SK-N-SH (cell line): ENCODE results near the gene SMIM14. TPM values are rescaled to one million over a fixed set of nuclear protein-coding genes. Genes with fewer than 3 reads are reported as not detected.

ENCODE experiments used
- CTCF ChIA-PET: fragments of 300-600, 350-600 bp; formaldehyde crosslinking; extraction: SDS; loops from one replicate; lab custom pipeline; 2021; lab: Yijun Ruan, JAX
- POLR2A ChIA-PET: fragments of 350-600 bp; sonication (Branson Sonifier 250); formaldehyde crosslinking; extraction: SDS; loops from one replicate; lab custom pipeline; 2020; ENCODE audit warnings: antibody characterized with exemption, inconsistent platforms; lab: Yijun Ruan, JAX
- DNase-seq: peaks from one replicate; pipeline ENCODE4 v3.0.0; 2012
- H2AFZ ChIP-seq: fragments of 200-600 bp; sonication (generic); 2 replicates; pipeline ENCODE4 v1.8.1; 2016; ENCODE audit warnings: antibody characterized with exemption, mild to moderate bottlenecking, low read depth
- H3F3A ChIP-seq: fragments of 200-600 bp; sonication (generic); replicated peaks from 2 replicates; pipeline ENCODE3; 2016; ENCODE audit warnings: antibody characterized with exemption, mild to moderate bottlenecking; ENCODE audit not compliant: insufficient read depth
- H3K27ac ChIP-seq, 2 experiments: fragments of 200-500 bp in 1 of 2; fragments of 200-600 bp in 1 of 2; sonication (Bioruptor generic) in 1 of 2; sonication (generic), shearing (Covaris generic) in 1 of 2; 2 replicates each; pipeline versions ENCODE4 v1.5.1 to v1.6.1; 2014 to 2016; ENCODE audit warnings: low read depth in 2 of 2, inconsistent platforms in 1 of 2, low read length in 1 of 2, mild to moderate bottlenecking in 1 of 2, mixed read lengths in 1 of 2
- H3K27me3 ChIP-seq: fragments of 200-600 bp; sonication (generic), shearing (Covaris generic); 2 replicates; pipeline ENCODE4 v1.6.1; 2016; ENCODE audit warnings: mixed run types; ENCODE audit not compliant: insufficient read depth
- H3K36me3 ChIP-seq, 2 experiments: fragments of 200-500 bp in 1 of 2; fragments of 200-600 bp in 1 of 2; sonication (Bioruptor generic) in 1 of 2; sonication (generic) in 1 of 2; replicated peaks in 1 of 2; 2 replicates each; pipeline versions ENCODE3 to v1.5.1; 2014 to 2016; ENCODE audit warnings: low read length in 1 of 2, mild to moderate bottlenecking in 1 of 2; ENCODE audit not compliant: insufficient read depth in 2 of 2, control insufficient read depth in 1 of 2
- H3K4me1 ChIP-seq, 2 experiments: fragments of 200-500 bp in 1 of 2; fragments of 200-600 bp in 1 of 2; sonication (Bioruptor generic) in 1 of 2; sonication (generic), shearing (Covaris generic) in 1 of 2; 2 replicates each; pipeline versions ENCODE4 v1.5.1 to v1.6.1; 2014 to 2016; ENCODE audit warnings: low read depth in 1 of 2, low read length in 1 of 2, mixed run types in 1 of 2; ENCODE audit not compliant: insufficient read depth in 2 of 2, control insufficient read depth in 1 of 2
- H3K4me2 ChIP-seq: fragments of 200-600 bp; sonication (generic), shearing (Covaris generic); 2 replicates; pipeline ENCODE4 v1.6.1; 2017; ENCODE audit warnings: mixed run types
- H3K4me3 ChIP-seq, 2 experiments: fragments of 200-500 bp in 1 of 2; fragments of 200-600 bp in 1 of 2; sonication (Bioruptor generic) in 1 of 2; sonication (generic), shearing (Covaris generic) in 1 of 2; 2 replicates each; pipeline versions ENCODE4 v1.5.1 to v1.8.1; 2014 to 2016; ENCODE audit warnings: low read depth in 2 of 2, inconsistent platforms in 1 of 2, low read length in 1 of 2, mild to moderate bottlenecking in 1 of 2, mixed read lengths in 1 of 2, moderate library complexity in 1 of 2
- H3K79me2 ChIP-seq: fragments of 200-600 bp; sonication (generic); 2 replicates; pipeline ENCODE4 v1.8.1; 2017; ENCODE audit warnings: mild to moderate bottlenecking; ENCODE audit not compliant: insufficient read depth
- H3K9ac ChIP-seq: fragments of 200-600 bp; sonication (generic); 2 replicates; pipeline ENCODE4 v1.6.1; 2017; ENCODE audit warnings: mixed run types
- H3K9me2 ChIP-seq: fragments of 200-600 bp; sonication (generic); 2 replicates; pipeline ENCODE4 v1.6.1; 2017; ENCODE audit warnings: mixed run types
- H3K9me3 ChIP-seq: fragments of 200-600 bp; sonication (generic); 2 replicates; pipeline ENCODE4 v1.6.1; 2017; ENCODE audit warnings: mixed run types, mild to moderate bottlenecking, moderate library complexity
- H4K20me1 ChIP-seq: fragments of 200-600 bp; sonication (generic); 2 replicates; pipeline ENCODE4 v1.6.1; 2017; ENCODE audit warnings: mild to moderate bottlenecking, mixed run types; ENCODE audit not compliant: insufficient read depth
- CHD2 ChIP-seq: fragments of 150-350 bp; IDR thresholded peaks from 2 replicates; pipeline ENCODE4 v1.6.1; 2018; ENCODE audit warnings: low read length; ENCODE audit not compliant: partially characterized antibody
- CTCF ChIP-seq: fragments of 200-600 bp; sonication (generic); IDR thresholded peaks from 2 replicates; pipeline ENCODE4 v1.6.1; 2017; ENCODE audit warnings: antibody characterized with exemption, mild to moderate bottlenecking, moderate library complexity
- ELF1 ChIP-seq: IDR thresholded peaks from 2 replicates; pipeline ENCODE4 v1.4.0; 2012
- EP300 ChIP-seq, 2 experiments: IDR thresholded peaks; 2 replicates each; pipeline versions ENCODE4 v1.4.0 to v1.6.1; 2012; ENCODE audit warnings: borderline replicate concordance in 1 of 2, low read depth in 1 of 2, low read length in 1 of 2
- FOXM1 ChIP-seq: IDR thresholded peaks from 2 replicates; pipeline ENCODE4 v1.4.0; 2012; ENCODE audit warnings: low read depth, mild to moderate bottlenecking
- GABPA ChIP-seq: IDR thresholded peaks from 2 replicates; pipeline ENCODE4 v1.4.0; 2012; ENCODE audit warnings: low read depth, mild to moderate bottlenecking
- GATA2 ChIP-seq: sonication (generic); formaldehyde crosslinking; IDR thresholded peaks from 2 replicates; pipeline ENCODE4 v1.5.0; 2020; ENCODE audit warnings: mild to moderate bottlenecking, missing genetic modification reagents
- IRF3 ChIP-seq: fragments of 150-350 bp; IDR thresholded peaks from 2 replicates; pipeline ENCODE4 v1.6.1; 2016; ENCODE audit warnings: mild to moderate bottlenecking, low read depth, low read length
- MAX ChIP-seq: IDR thresholded peaks from 2 replicates; pipeline ENCODE4 v1.4.0; 2012; ENCODE audit warnings: low read depth
- MXI1 ChIP-seq: IDR thresholded peaks from 2 replicates; pipeline ENCODE4 v1.6.1; 2012; ENCODE audit warnings: mild to moderate bottlenecking, low read depth, low read length, improper control_type of control experiment
- NFIC ChIP-seq: IDR thresholded peaks from 2 replicates; pipeline ENCODE4 v1.4.0; 2012; ENCODE audit warnings: borderline replicate concordance
- NRF1 ChIP-seq: IDR thresholded peaks from 2 replicates; pipeline ENCODE4 v1.6.1; 2012; ENCODE audit warnings: low read depth, mild to moderate bottlenecking, low read length
- PBX3 ChIP-seq: IDR thresholded peaks from 2 replicates; pipeline ENCODE4; 2012
- RAD21 ChIP-seq: IDR thresholded peaks from 2 replicates; pipeline ENCODE4 v1.6.1; 2012; ENCODE audit warnings: mild to moderate bottlenecking, low read length
- RCOR1 ChIP-seq: fragments of 150-350 bp; IDR thresholded peaks from 2 replicates; pipeline ENCODE4 v1.6.1; 2017; ENCODE audit warnings: antibody characterized with exemption, low read length
- REST ChIP-seq: IDR thresholded peaks from 2 replicates; pipeline ENCODE4 v1.6.1; 2012; ENCODE audit warnings: mild to moderate bottlenecking, low read depth, low read length, moderate library complexity
- SIN3A ChIP-seq: IDR thresholded peaks from 2 replicates; pipeline ENCODE4 v1.6.1; 2012; ENCODE audit warnings: low read depth, mild to moderate bottlenecking, low read length, moderate library complexity, borderline replicate concordance
- SMC3 ChIP-seq: IDR thresholded peaks from 2 replicates; pipeline ENCODE4 v1.6.1; 2012; ENCODE audit warnings: low read depth, low read length, improper control_type of control experiment
- TCF12 ChIP-seq: IDR thresholded peaks from 2 replicates; pipeline ENCODE4 v1.4.0; 2012
- TEAD4 ChIP-seq: IDR thresholded peaks from 2 replicates; pipeline ENCODE4 v1.4.0; 2012; ENCODE audit warnings: mild to moderate bottlenecking, borderline replicate concordance; ENCODE audit not compliant: insufficient read depth
- USF1 ChIP-seq: IDR thresholded peaks from 2 replicates; pipeline ENCODE4 v1.4.0; 2012; ENCODE audit warnings: low read depth, borderline replicate concordance
- WGBS: methylation state at CpG from one replicate; pipeline ENCODE4 v1.1.6; 2017; ENCODE audit warnings: low lambda C conversion rate; 5-methylcytosine and 5-hydroxymethylcytosine counted together
- polyA plus RNA-seq, 3 experiments: library from polyadenylated mRNA; depleted of rRNA; stranded (reverse); fragments of >200 nt; gene quantifications; 2 replicates each; pipeline ENCODE4 v1.2.3, GENCODE V29; 2012

Gene SMIM14
- polyA plus RNA-seq, 1 of the 3 experiments (the other 2 are of a cell fraction) = 12.6 TPM

GRCh38 chr4:39530682-39531081 lies 108.0 kb downstream of the SMIM14 start (continued):
- TF ChIP-seq CTCF (no peak), MXI1 (no peak), RAD21 (no peak), MAX (no peak), GABPA (no peak), FOXM1 (no peak), SIN3A (no peak), REST (no peak), NFIC (no peak), TEAD4 (no peak), SMC3 (no peak)
- TF ChIP-seq, all 33 proteins: peak for 0

- H3K4me3 ChIP-seq = peak overlapping the region in 1 of 2 experiments; percentile 89; a peak in 1 of 4 replicates
- no peak for DNase-seq
- H3K9ac ChIP-seq = peak overlapping the region; percentile 94; the same call in 1 of the 2 replicates
- H4K20me1 ChIP-seq = no peaks in the 10 kb centered on the region
- ChIA-PET POLR2A (no interaction called here), CTCF (interaction anchor here (1.9 kb wide), 1 partner anchor 60 kb away, joined by 8 read pairs; no protein-coding TSS in a partner anchor)
- no peaks in the 10 kb centered on the region for H3K9me2 ChIP-seq
- peaks cover 4% of the 10 kb centered on the region for H3F3A ChIP-seq
- 95% methylated on average over 2 of the region's 2 CpGs for WGBS
- peak overlapping the region; percentile 84 for H3K4me2 ChIP-seq
- H2AFZ ChIP-seq = no peak overlapping the region
- H3K27ac ChIP-seq = 0 out of 4 replicates have a peak overlapping the region, but pooled peaks of 1 of the 2 experiments have one; percentile 92
- peaks cover 0 to 3% of the 10 kb centered on the region in 2 experiments; a peak in 2 of 4 replicates for H3K4me1 ChIP-seq
- no peaks in the 10 kb centered on the region for H3K27me3 ChIP-seq
- no peaks in the 10 kb centered on the region for H3K9me3 ChIP-seq
- peaks cover 57% of the 10 kb centered on the region for H3K79me2 ChIP-seq
- H3K36me3 ChIP-seq = peaks cover 0 to 42% of the 10 kb centered on the region in 2 experiments
- TF ChIP-seq RCOR1 (no peak), EP300 (IDR thresholded peaks at IDR 0.05; ENCODE audit: borderline replicate concordance in 1 of 2, low read depth in 1 of 2, low read length in 1 of 2) (no peak), GATA2 (CRISPR knock-in tag) (no peak), USF1 (no peak), ELF1 (no peak), SMC3 (no peak), RAD21 (no peak), TEAD4 (no peak), IRF3 (no peak), TCF12 (no peak), PBX3 (no peak), NRF1 (no peak), CHD2 (no peak)
Observed at GRCh38 chr4:39529534-39529933, 109.1 kb downstream of the SMIM14 start.
